ENCODE data around the gene VPS13C. TPM values are rescaled to one million over a fixed set of nuclear protein-coding genes. Genes with fewer than 3 reads are reported as not detected.
"Not testable (repeated sequence)": the region's sequence is repeated elsewhere in the genome, so short reads cannot be mapped to it uniquely, and the experiment has no call there.

The VPS13C gene
- total RNA-seq, 1 donor from 2014 or later, result 32.9 TPM

- Histone ChIP-seq H3K27ac (replicated peaks) (no peak overlapping the region), H3K4me1 (peaks cover 8% of the 10 kb centered on the region), H3K4me3 (no peak overlapping the region), H3K9me3 (replicated peaks) (no peaks in the 10 kb centered on the region), H3K27me3 (ENCODE audit: low read depth) (no peaks in the 10 kb centered on the region), H3K36me3 (peaks cover 25% of the 10 kb centered on the region)
- DNase-seq, result no peak
- TF ChIP-seq CTCF (IDR thresholded peaks at IDR 0.05; ENCODE audit: borderline replicate concordance), result no peak
- intact Hi-C loops (cut with micrococcal nuclease), result no loop called here
These were observed 32.3 kb downstream of the VPS13C start for GRCh38 chr15:62027916-62028315.

- Histone ChIP-seq H3K4me3 (no peak overlapping the region), H3K27ac (replicated peaks) (no peak overlapping the region), H3K4me1 (peaks cover 8% of the 10 kb centered on the region), H3K9me3 (replicated peaks) (no peaks in the 10 kb centered on the region), H3K36me3 (peaks cover 32% of the 10 kb centered on the region), H3K27me3 (ENCODE audit: low read depth) (no peaks in the 10 kb centered on the region)
- DNase-seq, result no peak
- intact Hi-C loops (cut with micrococcal nuclease), result no loop called here
- no peak for TF ChIP-seq CTCF (IDR thresholded peaks at IDR 0.05; ENCODE audit: borderline replicate concordance)
These were observed 33.0 kb downstream of the VPS13C start for GRCh38 chr15:62027263-62027565.

- Histone ChIP-seq H3K4me3 (no peak overlapping the region), H3K4me1 (peaks cover 8% of the 10 kb centered on the region), H3K27ac (replicated peaks) (no peak overlapping the region), H3K27me3 (ENCODE audit: low read depth) (no peaks in the 10 kb centered on the region), H3K9me3 (replicated peaks) (no peaks in the 10 kb centered on the region), H3K36me3 (peaks cover 37% of the 10 kb centered on the region)
- no peak for TF ChIP-seq CTCF (IDR thresholded peaks at IDR 0.05; ENCODE audit: borderline replicate concordance)
- intact Hi-C loops (cut with micrococcal nuclease), result no loop called here
- no peak for DNase-seq
These were observed 33.6 kb downstream of the VPS13C start for GRCh38 chr15:62026487-62027262.

GRCh38 chr15:62021991-62022600, 38.2 kb downstream of the VPS13C start:
- no peak overlapping the region for H3K27ac ChIP-seq (replicated peaks)
- no peaks in the 10 kb centered on the region for H3K27me3 ChIP-seq (ENCODE audit: low read depth)
- H3K9me3 ChIP-seq (replicated peaks), result peaks cover 5% of the 10 kb centered on the region
- H3K36me3 ChIP-seq, result peaks cover 50% of the 10 kb centered on the region
- no peak overlapping the region for H3K4me3 ChIP-seq
- DNase-seq, result no peak
- intact Hi-C loops (cut with micrococcal nuclease), result no loop called here
- TF ChIP-seq CTCF (IDR thresholded peaks at IDR 0.05; ENCODE audit: borderline replicate concordance), result peak; percentile 27
- H3K4me1 ChIP-seq, result peaks cover 5% of the 10 kb centered on the region

- H3K27ac ChIP-seq (replicated peaks), result no peak overlapping the region
- H3K9me3 ChIP-seq (replicated peaks), result peaks cover 5% of the 10 kb centered on the region
- intact Hi-C loops (cut with micrococcal nuclease), result no loop called here
- H3K4me3 ChIP-seq, result no peak overlapping the region
- H3K36me3 ChIP-seq, result peaks cover 50% of the 10 kb centered on the region
- H3K4me1 ChIP-seq, result no peaks in the 10 kb centered on the region
- H3K27me3 ChIP-seq (ENCODE audit: low read depth), result no peaks in the 10 kb centered on the region
- TF ChIP-seq CTCF (IDR thresholded peaks at IDR 0.05; ENCODE audit: borderline replicate concordance), result no peak
- no peak for DNase-seq
These were observed 39.6 kb downstream of the VPS13C start for GRCh38 chr15:62020576-62021160.

GRCh38 chr15:62005354-62005753, 54.9 kb downstream of the VPS13C start:
- H3K27ac ChIP-seq (replicated peaks); H3K9me3 ChIP-seq (replicated peaks); H3K4me1 ChIP-seq; intact Hi-C loops (cut with micrococcal nuclease); H3K4me3 ChIP-seq; DNase-seq; H3K27me3 ChIP-seq (ENCODE audit: low read depth): not testable (repeated sequence)
- peaks cover 50% of the 10 kb centered on the region for H3K36me3 ChIP-seq
